ENCODE data around the gene RNF222. TPM values are rescaled to one million over a fixed set of nuclear protein-coding genes. Genes with fewer than 3 reads are reported as not detected.

The RNF222 gene
- total RNA-seq (2014; rRNA removed; shearing (Covaris generic)) (0.07 and 0.31 TPM in 2 replicates), polyA plus RNA-seq (2016; fragmentation: Nextera tagmentation; extraction: Ambion mirVana) (0.10 TPM in 1 of 2 replicates, not detected in the other)
- long read RNA-seq = 0 reads

- Histone ChIP-seq H3K4me1 (ENCODE audit: insufficient read depth) (no peaks in the 10 kb centered on the region), H2AFZ (no peak within 1 kb of the TSS), H3K36me3 (ENCODE audit: insufficient read depth) (no peaks in the 10 kb centered on the region), H3K4me3 (no peak within 1 kb of the TSS), H3K4me2 (no peak within 1 kb of the TSS), H3K79me2 (replicated peaks; ENCODE audit: insufficient read depth) (no peaks in the 10 kb centered on the region), H3K9me2 (ENCODE audit: insufficient read depth) (no peaks in the 10 kb centered on the region), H3F3A (replicated peaks; ENCODE audit: low read depth) (no peaks in the 10 kb centered on the region; the same call in 1 of the 2 replicates), H3K27me3 (ENCODE audit: insufficient read depth) (no peaks in the 10 kb centered on the region), H4K20me1 (replicated peaks; ENCODE audit: insufficient read depth) (no peaks in the 10 kb centered on the region), H3K27ac (ENCODE audit: low read depth) (no peak within 1 kb of the TSS)
- H3K36me3 Mint-ChIP-seq (ENCODE audit: low read depth) = no peaks in the 10 kb centered on the region
- no peak within 1 kb of the TSS for H3K4me3 Mint-ChIP-seq
- H3K27me3 Mint-ChIP-seq (ENCODE audit: insufficient read depth, low read depth, poor library complexity) = peaks cover 2% of the 10 kb centered on the region
- no peaks in the 10 kb centered on the region for H3K4me1 Mint-ChIP-seq
- no peak for TF ChIP-seq EZH2 (IDR thresholded peaks at IDR 0.05; ENCODE audit: low read depth, unreplicated experiment)
- no peak for TF ChIP-seq ZNF331 (CRISPR knock-in tag; IDR thresholded peaks at IDR 0.05; ENCODE audit: low read depth)
- no peak for TF ChIP-seq NANOG (IDR thresholded peaks at IDR 0.05; ENCODE audit: borderline replicate concordance)
- no peak for DNase-seq (ENCODE audit: low spot score)
- no peaks in the 10 kb centered on the region for H3K9me3 Mint-ChIP-seq
- ATAC-seq = no peak
- H3K27ac Mint-ChIP-seq = no peak within 1 kb of the TSS
Measured at GRCh38 chr17:8397636-8398035, at the start of gene RNF222. RNF222 (minus strand) TSS chr17:8397827; CDS start chr17:8393461, 4,366 bp downstream.

- Histone ChIP-seq H3K79me2 (replicated peaks; ENCODE audit: insufficient read depth) (peaks cover 29% of the 10 kb centered on the region), H3K9me2 (ENCODE audit: insufficient read depth) (no peaks in the 10 kb centered on the region), H3K27me3 (ENCODE audit: insufficient read depth) (no peaks in the 10 kb centered on the region), H3K27ac (ENCODE audit: low read depth) (no peak overlapping the region), H3K4me1 (ENCODE audit: insufficient read depth) (no peaks in the 10 kb centered on the region), H3K36me3 (ENCODE audit: insufficient read depth) (peaks cover 10% of the 10 kb centered on the region), H4K20me1 (replicated peaks; ENCODE audit: insufficient read depth) (no peaks in the 10 kb centered on the region; the same call in 1 of the 2 replicates), H2AFZ (no peak overlapping the region), H3K4me2 (no peak overlapping the region), H3F3A (replicated peaks; ENCODE audit: low read depth) (no peaks in the 10 kb centered on the region), H3K4me3 (no peak overlapping the region)
- ATAC-seq (no peak), DNase-seq (ENCODE audit: low spot score) (no peak)
- Mint-ChIP-seq H3K9me3 (no peaks in the 10 kb centered on the region), H3K27me3 (ENCODE audit: insufficient read depth, low read depth, poor library complexity) (peaks cover 2% of the 10 kb centered on the region), H3K27ac (no peak overlapping the region), H3K36me3 (ENCODE audit: low read depth) (peaks cover 23% of the 10 kb centered on the region), H3K4me1 (peaks cover 8% of the 10 kb centered on the region), H3K4me3 (no peak overlapping the region)
- TF ChIP-seq CREB1 (CRISPR knock-in tag; IDR thresholded peaks at IDR 0.05; ENCODE audit: low read depth) (no peak), JUNB (IDR thresholded peaks at IDR 0.05; ENCODE audit: unreplicated experiment) (no peak), POLR2AphosphoS5 (IDR thresholded peaks at IDR 0.05; ENCODE audit: low read depth) (no peak), ETS1 (IDR thresholded peaks at IDR 0.05) (no peak), CTCF (conservative IDR thresholded peaks at IDR 0.05; ENCODE audit: low read depth in 2 of 2) (no peak), EZH2phosphoT487 (IDR thresholded peaks at IDR 0.05; ENCODE audit: unreplicated experiment) (no peak), ZNF331 (CRISPR knock-in tag; IDR thresholded peaks at IDR 0.05; ENCODE audit: low read depth) (no peak), STAT1 (IDR thresholded peaks at IDR 0.05; ENCODE audit: unreplicated experiment) (no peak), EZH2 (IDR thresholded peaks at IDR 0.05; ENCODE audit: low read depth, unreplicated experiment) (no peak), ZNF114 (CRISPR knock-in tag; IDR thresholded peaks at IDR 0.05) (no peak), REST (IDR thresholded peaks at IDR 0.05; ENCODE audit: unreplicated experiment) (no peak)
Measured at GRCh38 chr17:8445536-8445935, 47.9 kb upstream of the RNF222 start.

All from GM23338 (cell line).